BLaER1 treated with 17β-estradiol and CSF1 and Interleukin-3, amounts not matched to agents 10 nM and 100 nM (cell line): ENCODE results near the gene NME8.
A peak's percentile ranks its signal among the peaks of the same experiment; 100 is the strongest.

Experiments used
- H3K27ac ChIP-seq, 11 experiments: shearing (Covaris generic); formaldehyde crosslinking; 2 replicates each; pipeline ENCODE4 v1.8.1; 2022
- H3K27me3 ChIP-seq, 11 experiments: shearing (Covaris generic); formaldehyde crosslinking; 2 replicates each; pipeline ENCODE4 v1.8.1; 2022
- H3K36me3 ChIP-seq, 11 experiments: shearing (Covaris generic); formaldehyde crosslinking; 2 replicates each; pipeline ENCODE4 v1.8.1; 2022
- H3K4me1 ChIP-seq, 10 experiments: shearing (Covaris generic); formaldehyde crosslinking; 2 replicates each; pipeline ENCODE4 v1.8.1; 2022
- H3K4me2 ChIP-seq, 11 experiments: shearing (Covaris generic); formaldehyde crosslinking; 2 replicates each; pipeline ENCODE4 v1.8.1; 2022
- H3K4me3 ChIP-seq, 10 experiments: shearing (Covaris generic); formaldehyde crosslinking; 2 replicates each; pipeline ENCODE4 v1.8.1; 2022
- H3K9ac ChIP-seq, 11 experiments: shearing (Covaris generic); formaldehyde crosslinking; 2 replicates each; pipeline ENCODE4 v1.8.1; 2022
- H3K9me3 ChIP-seq, 11 experiments: shearing (Covaris generic); formaldehyde crosslinking; replicated peaks in 1 of 11; 2 replicates each; pipeline ENCODE4 v1.8.1; 2022
- H4K20me1 ChIP-seq, 11 experiments: shearing (Covaris generic); formaldehyde crosslinking; 2 replicates each; pipeline ENCODE4 v1.8.1; 2022
- Cebpa-rat ChIP-seq, 11 experiments: shearing (Covaris generic); IDR thresholded peaks; 2 replicates each; pipeline ENCODE4 v1.8.1; 2022

Gene NME8

DNA sequence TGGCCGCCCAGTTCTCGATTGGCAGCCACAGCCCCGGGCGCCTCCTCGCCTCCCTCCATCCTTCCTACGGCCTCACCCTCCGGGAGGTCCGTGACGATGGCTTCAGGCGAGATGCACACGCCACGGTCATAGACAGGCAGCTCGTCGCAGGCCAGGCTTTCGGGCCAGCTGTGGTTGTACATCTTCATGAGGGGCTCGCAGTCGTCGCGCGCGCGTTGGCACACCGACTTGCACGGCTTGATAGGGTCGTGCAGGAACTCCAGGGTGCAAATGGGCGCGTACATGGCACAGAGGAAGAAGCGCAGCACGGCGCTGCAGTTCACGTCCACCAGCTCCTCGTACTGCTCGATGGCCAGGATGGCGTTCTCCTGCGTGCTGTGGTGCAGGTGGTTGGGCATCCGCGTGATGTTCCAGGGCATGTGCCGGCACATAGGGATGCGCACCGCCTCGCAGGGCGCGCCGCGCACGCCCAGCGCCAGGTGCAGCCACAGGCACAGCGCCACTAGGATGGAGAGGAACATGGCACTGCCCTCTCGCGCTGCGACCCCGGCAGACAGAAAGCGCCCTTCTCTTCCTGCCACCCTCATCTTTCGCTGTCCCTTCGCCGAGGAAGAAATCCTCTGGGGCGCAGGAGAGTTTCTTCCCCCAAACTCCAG, 67.7 kb downstream of the NME8 start:
- peak overlapping the region; percentile 7 to 71 (median 47); a peak in 20 of 22 replicates for H3K9ac ChIP-seq
- peaks cover 22 to 42% (median 32%) of the 10 kb centered on the region in 11 experiments for H3K27me3 ChIP-seq
- H3K4me3 ChIP-seq: peak overlapping the region; percentile 57 to 73 (median 62)
- no peaks in the 10 kb centered on the region for H3K36me3 ChIP-seq
- no peak for TF ChIP-seq Cebpa-rat (IDR thresholded peaks at IDR 0.05)
- H4K20me1 ChIP-seq: peaks cover 0 to 12% (median 0%) of the 10 kb centered on the region in 11 experiments; a peak in 3 of 22 replicates
- peak overlapping the region; percentile 86 to 99 (median 96) for H3K4me2 ChIP-seq
- H3K27ac ChIP-seq: no peak overlapping the region
- no peaks in the 10 kb centered on the region for H3K9me3 ChIP-seq
- peaks cover 21 to 39% (median 27%) of the 10 kb centered on the region in 10 experiments for H3K4me1 ChIP-seq

DNA sequence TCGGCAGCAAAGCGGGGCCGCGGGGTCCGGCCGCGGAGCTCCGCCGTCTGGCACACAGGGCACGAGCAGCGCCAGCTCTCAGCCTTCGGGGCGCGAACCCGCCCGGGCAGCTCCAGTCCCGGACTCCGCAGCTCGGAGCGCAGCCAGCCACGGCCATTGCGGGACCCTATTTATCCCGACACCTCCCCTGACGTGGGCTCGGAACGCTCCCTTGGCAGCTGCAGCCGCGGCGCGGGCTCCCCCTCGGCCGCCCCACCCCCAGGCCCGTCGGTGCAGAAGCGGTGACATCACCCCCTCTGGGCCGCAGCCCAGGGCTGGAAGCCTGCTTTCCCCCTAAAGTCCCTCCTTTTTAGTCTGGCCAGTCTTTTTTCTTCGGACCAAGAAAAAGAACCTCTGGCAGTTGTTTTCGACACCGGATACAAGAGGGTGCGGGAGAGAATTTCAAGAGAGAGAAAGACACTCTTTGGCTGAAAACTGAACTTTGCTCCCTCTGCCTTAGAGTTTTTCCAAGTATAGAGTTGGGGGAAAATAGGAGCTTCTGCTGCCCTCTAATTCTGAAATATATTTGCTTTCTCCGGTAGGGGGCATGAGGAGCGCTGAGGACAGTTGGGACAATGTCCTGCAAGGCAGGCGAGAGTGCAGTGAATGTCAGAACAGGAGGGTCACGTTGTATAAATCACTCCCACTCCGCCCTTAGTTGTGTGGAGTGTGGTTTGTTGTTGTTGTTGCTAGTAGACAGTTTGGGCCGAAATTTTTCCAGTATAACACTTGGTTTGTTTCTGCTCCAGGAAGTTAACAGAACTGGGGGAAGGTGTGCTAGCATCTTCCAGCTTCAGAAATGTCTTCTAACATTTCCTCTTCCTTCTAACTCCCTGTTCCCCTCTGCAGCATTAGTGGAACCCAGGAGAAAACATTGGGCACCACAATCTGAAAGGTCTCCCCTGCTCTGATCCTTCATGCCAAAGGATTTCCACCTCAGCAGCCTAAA, 68.6 kb downstream of the NME8 start, which contains the start of gene SFRP4:
Gene SFRP4 (minus strand): TSS at position 145 of the 988 bp plus-strand sequence. CDS start 280 bp downstream, outside the sequence.
- TF ChIP-seq Cebpa-rat (IDR thresholded peaks at IDR 0.05): no peak
- Histone ChIP-seq H3K9me3 (no peaks in the 10 kb centered on the region), H3K9ac (peak within 1 kb of the TSS; percentile 7 to 71 (median 47); a peak in 20 of 22 replicates), H3K4me3 (peak within 1 kb of the TSS; percentile 57 to 73 (median 62)), H3K27ac (no peak within 1 kb of the TSS), H3K4me1 (peaks cover 25 to 43% (median 31%) of the 10 kb centered on the region in 10 experiments), H4K20me1 (peaks cover 0 to 12% (median 5%) of the 10 kb centered on the region in 11 experiments; a peak in 12 of 22 replicates), H3K4me2 (peak within 1 kb of the TSS; percentile 86 to 99 (median 96)), H3K27me3 (peaks cover 22 to 42% (median 32%) of the 10 kb centered on the region in 11 experiments), H3K36me3 (no peaks in the 10 kb centered on the region)

DNA sequence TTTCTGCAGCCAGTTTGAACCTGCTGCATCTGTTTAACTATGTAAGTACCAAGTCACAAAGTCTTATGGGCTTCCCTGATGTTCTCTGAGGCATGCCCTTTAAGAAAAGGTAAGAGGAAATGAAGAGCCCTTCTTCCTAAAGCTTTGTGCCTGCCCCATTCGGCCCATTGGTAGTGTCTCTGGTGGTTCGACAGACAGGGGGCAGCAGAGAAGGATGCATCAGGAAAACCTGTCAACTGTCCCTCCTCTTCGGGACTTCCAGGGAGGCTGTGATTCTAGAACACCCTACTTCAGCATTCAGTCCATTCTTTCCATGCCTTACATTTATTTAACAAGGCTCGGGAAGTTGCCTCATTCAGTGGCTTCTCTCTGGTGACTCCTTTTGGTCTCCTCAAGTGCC, 70.1 kb downstream of the NME8 start:
- H3K4me3 ChIP-seq: no peak overlapping the region
- no peak overlapping the region for H3K4me2 ChIP-seq
- H4K20me1 ChIP-seq: peaks cover 0 to 21% (median 13%) of the 10 kb centered on the region in 11 experiments; a peak in 13 of 22 replicates
- H3K4me1 ChIP-seq: peaks cover 30 to 53% (median 42%) of the 10 kb centered on the region in 10 experiments
- no peak overlapping the region for H3K27ac ChIP-seq
- no peak for TF ChIP-seq Cebpa-rat (IDR thresholded peaks at IDR 0.05)
- no peak overlapping the region for H3K9ac ChIP-seq
- H3K36me3 ChIP-seq: peaks cover 0 to 14% (median 9%) of the 10 kb centered on the region in 11 experiments; a peak in 17 of 22 replicates
- peaks cover 22 to 42% (median 32%) of the 10 kb centered on the region in 11 experiments for H3K27me3 ChIP-seq
- peaks cover 0 to 8% (median 5%) of the 10 kb centered on the region in 11 experiments; a peak in 9 of 22 replicates for H3K9me3 ChIP-seq

DNA sequence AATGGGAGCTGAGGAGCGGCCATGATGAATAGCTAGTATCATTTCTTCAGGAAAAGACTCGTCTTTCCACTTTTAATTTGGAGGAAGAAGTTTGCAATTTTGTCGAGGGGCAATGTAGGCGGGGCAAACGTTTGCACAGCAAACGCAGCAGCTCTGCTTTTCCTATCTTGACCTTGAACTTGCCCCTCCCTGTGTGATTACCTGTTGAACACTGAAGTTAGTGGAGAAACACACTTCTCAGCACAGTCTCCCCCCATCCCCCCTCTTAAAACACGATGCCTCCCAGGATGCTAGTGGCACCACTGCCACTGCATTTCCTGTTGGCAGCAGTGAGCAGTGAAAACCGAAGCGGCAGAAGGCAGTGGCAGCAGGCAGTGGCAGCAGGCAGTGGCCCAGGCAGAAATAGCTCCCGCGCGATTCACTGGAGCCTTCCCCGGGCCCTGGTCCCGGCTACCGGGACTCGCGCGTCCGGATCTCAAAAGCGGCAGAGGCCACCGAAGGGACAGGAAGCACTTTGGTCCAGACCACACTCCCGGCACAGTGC, 72.0 kb downstream of the NME8 start, which contains the start of gene EPDR1:
Gene EPDR1 (plus strand): TSS at position 336 of the 544 bp plus-strand sequence. CDS start 300 bp downstream, outside the sequence.
- Histone ChIP-seq H3K9ac (peak within 1 kb of the TSS; percentile 81 to 94 (median 89)), H4K20me1 (peaks cover 0 to 29% (median 13%) of the 10 kb centered on the region in 11 experiments; a peak in 13 of 22 replicates), H3K4me1 (peaks cover 30 to 42% (median 38%) of the 10 kb centered on the region in 10 experiments), H3K4me2 (peak within 1 kb of the TSS; percentile 81 to 96 (median 89)), H3K27ac (peak within 1 kb of the TSS; percentile 49 to 93 (median 90)), H3K4me3 (peak within 1 kb of the TSS; percentile 76 to 93 (median 90)), H3K27me3 (peaks cover 21 to 33% (median 28%) of the 10 kb centered on the region in 11 experiments), H3K36me3 (peaks cover 7 to 32% (median 27%) of the 10 kb centered on the region in 11 experiments; a peak in 21 of 22 replicates), H3K9me3 (peaks cover 9 to 26% (median 23%) of the 10 kb centered on the region in 11 experiments)
- no peak for TF ChIP-seq Cebpa-rat (IDR thresholded peaks at IDR 0.05)

DNA sequence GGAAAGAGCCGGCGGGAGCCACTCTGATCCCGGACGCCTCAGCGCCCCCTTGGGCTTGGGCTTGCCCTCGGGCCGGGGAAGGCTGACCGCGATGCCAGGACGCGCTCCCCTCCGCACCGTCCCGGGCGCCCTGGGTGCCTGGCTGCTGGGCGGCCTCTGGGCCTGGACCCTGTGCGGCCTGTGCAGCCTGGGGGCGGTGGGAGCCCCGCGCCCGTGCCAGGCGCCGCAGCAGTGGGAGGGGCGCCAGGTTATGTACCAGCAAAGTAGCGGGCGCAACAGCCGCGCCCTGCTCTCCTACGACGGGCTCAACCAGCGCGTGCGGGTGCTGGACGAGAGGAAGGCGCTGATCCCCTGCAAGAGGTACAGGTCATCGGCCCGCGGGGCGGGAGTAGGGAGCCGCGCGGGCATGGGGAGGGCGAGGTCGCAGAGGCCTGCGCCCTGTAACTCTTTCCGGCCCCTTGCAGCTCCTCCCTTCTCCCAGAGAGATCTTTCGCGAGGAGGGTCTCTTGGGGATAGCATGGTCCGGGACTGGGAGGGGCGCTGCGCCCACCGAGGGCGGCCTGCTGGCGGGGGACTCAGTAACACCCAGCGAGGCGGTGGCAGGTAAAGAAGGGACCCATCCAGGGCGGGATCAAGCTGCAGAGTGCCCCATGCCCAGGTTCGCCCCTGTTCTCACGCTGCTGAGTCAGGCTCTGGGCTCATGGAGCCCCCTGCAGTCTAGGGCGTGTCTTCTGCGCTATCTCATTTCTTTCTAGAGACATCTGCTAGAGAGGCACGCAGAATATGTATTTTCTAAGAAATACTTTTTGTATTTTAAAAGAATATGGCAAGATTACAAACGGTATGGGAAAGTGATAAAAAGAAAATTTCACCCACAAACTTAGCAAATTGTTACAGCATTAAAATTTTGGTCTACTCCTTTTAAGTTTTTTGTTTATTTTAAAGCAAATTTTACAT, 72.7 kb downstream of the NME8 start:
- Histone ChIP-seq H3K9me3 (peaks cover 17 to 34% (median 31%) of the 10 kb centered on the region in 11 experiments), H3K36me3 (peaks cover 9 to 40% (median 34%) of the 10 kb centered on the region in 11 experiments; a peak in 21 of 22 replicates), H3K9ac (peak overlapping the region; percentile 81 to 94 (median 89)), H3K27me3 (peaks cover 14 to 26% (median 20%) of the 10 kb centered on the region in 11 experiments), H4K20me1 (peaks cover 0 to 29% (median 9%) of the 10 kb centered on the region in 11 experiments; a peak in 13 of 22 replicates), H3K4me3 (peak overlapping the region; percentile 76 to 93 (median 90)), H3K27ac (peak overlapping the region; percentile 49 to 93 (median 90)), H3K4me1 (peaks cover 22 to 35% (median 30%) of the 10 kb centered on the region in 10 experiments), H3K4me2 (peak overlapping the region; percentile 81 to 96 (median 89))
- no peak for TF ChIP-seq Cebpa-rat (IDR thresholded peaks at IDR 0.05)

DNA sequence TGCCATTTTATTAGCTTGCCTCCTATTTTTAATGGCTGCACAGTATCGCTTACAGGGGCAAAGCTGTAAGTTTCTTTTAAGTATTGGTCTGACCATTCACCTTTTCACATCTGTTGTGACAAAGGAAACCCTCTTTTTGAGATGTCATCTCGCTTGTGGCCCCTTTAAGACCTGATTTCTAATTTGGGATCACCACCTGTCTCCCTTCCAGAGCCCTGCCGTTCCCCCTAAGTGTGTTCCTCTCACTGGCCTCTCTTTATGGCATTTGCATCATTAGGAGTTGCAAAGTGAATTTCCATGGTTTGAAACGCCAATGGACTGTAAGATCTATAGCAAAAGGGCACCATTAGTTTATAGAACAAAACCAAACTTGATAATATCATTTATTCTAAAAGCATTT, 73.5 kb downstream of the NME8 start:
- Histone ChIP-seq H3K27ac (peak overlapping the region in 1 of 11 experiments; percentile 93; a peak in 1 of 22 replicates), H3K27me3 (peaks cover 6 to 18% (median 13%) of the 10 kb centered on the region in 11 experiments), H3K36me3 (peaks cover 9 to 47% (median 37%) of the 10 kb centered on the region in 11 experiments; a peak in 21 of 22 replicates), H3K9me3 (peaks cover 18 to 40% (median 34%) of the 10 kb centered on the region in 11 experiments), H3K9ac (peak overlapping the region in 10 of 11 experiments; percentile 81 to 94 (median 90); a peak in 17 of 22 replicates), H3K4me1 (peaks cover 17 to 31% (median 25%) of the 10 kb centered on the region in 10 experiments), H3K4me2 (peak overlapping the region; percentile 81 to 96 (median 89)), H3K4me3 (peak overlapping the region; percentile 76 to 93 (median 90); a peak in 19 of 20 replicates), H4K20me1 (peaks cover 0 to 30% (median 7%) of the 10 kb centered on the region in 11 experiments; a peak in 12 of 22 replicates)
- TF ChIP-seq Cebpa-rat (IDR thresholded peaks at IDR 0.05): no peak

DNA sequence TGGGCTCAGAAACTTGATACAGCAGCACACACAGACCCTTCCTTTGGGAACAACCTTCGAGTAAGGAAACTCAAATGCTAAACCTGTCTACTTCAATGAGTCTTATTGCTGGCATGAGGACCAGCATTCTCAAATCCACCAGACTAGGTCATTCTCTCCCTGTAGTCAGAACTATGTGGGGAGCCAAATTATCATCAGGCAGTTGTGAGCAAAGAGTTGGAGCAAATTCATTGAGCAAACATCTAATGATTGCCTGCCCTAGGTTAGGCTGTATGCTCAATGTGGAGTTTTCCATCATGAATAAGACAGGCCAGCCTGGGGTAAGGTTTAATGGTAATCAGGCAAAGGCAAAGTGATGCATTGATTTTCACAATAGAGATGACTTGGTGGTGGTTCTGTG, 75.6 kb downstream of the NME8 start:
- Histone ChIP-seq H3K27ac (no peak overlapping the region), H3K27me3 (no peaks in the 10 kb centered on the region), H3K36me3 (peaks cover 9 to 52% (median 41%) of the 10 kb centered on the region in 11 experiments; a peak in 21 of 22 replicates), H4K20me1 (peaks cover 0 to 49% (median 9%) of the 10 kb centered on the region in 11 experiments; a peak in 12 of 22 replicates), H3K4me2 (no peak overlapping the region), H3K9ac (no peak overlapping the region), H3K9me3 (peaks cover 18 to 40% (median 34%) of the 10 kb centered on the region in 11 experiments), H3K4me1 (peaks cover 23 to 41% (median 34%) of the 10 kb centered on the region in 10 experiments), H3K4me3 (no peak overlapping the region)
- no peak for TF ChIP-seq Cebpa-rat (IDR thresholded peaks at IDR 0.05)
